HG02885 (cell line): Measurements from ENCODE around the gene TBC1D22A.

ENCODE experiments used
- ATAC-seq: cut with Tn5 transposase; IDR thresholded peaks from one replicate; pipeline ENCODE4 v1.9.1; 2021; ENCODE audit warnings: mild to moderate bottlenecking; ENCODE audit not compliant: unreplicated experiment, poor library complexity

Gene TBC1D22A

GRCh38 chr22:47098121-47098520 lies 335.7 kb downstream of the TBC1D22A start:
- ATAC-seq = no peak

- ATAC-seq = no peak
Measured at GRCh38 chr22:47098554-47098953, 336.1 kb downstream of the TBC1D22A start.

GRCh38 chr22:47100019-47100418 lies 337.6 kb downstream of the TBC1D22A start:
- ATAC-seq = no peak

- ATAC-seq = no peak
Measured at GRCh38 chr22:47100646-47101200, 338.3 kb downstream of the TBC1D22A start.

GRCh38 chr22:47101321-47101885 lies 339.0 kb downstream of the TBC1D22A start:
- no peak for ATAC-seq

GRCh38 chr22:47102081-47102480 lies 339.6 kb downstream of the TBC1D22A start:
- ATAC-seq = no peak

GRCh38 chr22:47102648-47103047 lies 340.2 kb downstream of the TBC1D22A start:
- ATAC-seq = no peak

GRCh38 chr22:47105085-47105484 lies 342.6 kb downstream of the TBC1D22A start:
- no peak for ATAC-seq

- no peak for ATAC-seq
Measured at GRCh38 chr22:47106806-47107205, 344.4 kb downstream of the TBC1D22A start.

- ATAC-seq = no peak
Measured at GRCh38 chr22:47107431-47107830, 345.0 kb downstream of the TBC1D22A start.

- no peak for ATAC-seq
Measured at GRCh38 chr22:47110817-47111443, 348.5 kb downstream of the TBC1D22A start.

- ATAC-seq = no peak
Measured at GRCh38 chr22:47111626-47112581, 349.5 kb downstream of the TBC1D22A start.

- no peak for ATAC-seq
Measured at GRCh38 chr22:47112582-47112965, 350.1 kb downstream of the TBC1D22A start.

- ATAC-seq = no peak
Measured at GRCh38 chr22:47112994-47113852, 350.8 kb downstream of the TBC1D22A start.

- no peak for ATAC-seq
Measured at GRCh38 chr22:47113853-47114415, 351.5 kb downstream of the TBC1D22A start.

- no peak for ATAC-seq
Measured at GRCh38 chr22:47114813-47115517, 352.5 kb downstream of the TBC1D22A start.

- no peak for ATAC-seq
Measured at GRCh38 chr22:47115518-47115890, 353.1 kb downstream of the TBC1D22A start.

- ATAC-seq = no peak
Measured at GRCh38 chr22:47115921-47116320, 353.5 kb downstream of the TBC1D22A start.
